IMR-90 (cell line): ENCODE results near the gene OPRL1. TPM values are rescaled to one million over a fixed set of nuclear protein-coding genes. Genes with fewer than 3 reads are reported as not detected.

Experiments
- ATAC-seq: fragments of 200-7000 bp; cut with Tn5 transposase; 2 replicates; pipeline ENCODE4 v1.9.1; 2020; ENCODE audit warnings: low read depth, mild to moderate bottlenecking, moderate library complexity
- BruUV-seq: library from RNA; stranded (reverse); fragments of 400-500 nt; replicated peaks from 2 replicates; lab custom pipeline; 2021; lab: Mats Ljungman, UMichigan
- CTCF ChIA-PET: fragments of 300-600 bp; formaldehyde crosslinking; extraction: SDS; loops from one replicate; lab custom pipeline; 2021; ENCODE audit warnings: antibody characterized with exemption; lab: Yijun Ruan, JAX
- POLR2A ChIA-PET: fragments of 300-600 bp; sonication (Branson Sonifier 250); formaldehyde crosslinking; loops from one replicate; lab custom pipeline; 2022; ENCODE audit warnings: antibody characterized with exemption; ENCODE audit not compliant: unreplicated experiment; lab: Charles Lee
- DNase-seq: peaks from one replicate; pipeline ENCODE4 v3.0.0; 2013
- H2AFZ ChIP-seq: replicated peaks from 2 replicates; pipeline ENCODE3; 2013; ENCODE audit warnings: low read length, mild to moderate bottlenecking; ENCODE audit not compliant: poor library complexity
- H2AK5ac ChIP-seq: 2 replicates; pipeline ENCODE4 v1.6.1; 2013; ENCODE audit warnings: low read depth, low read length, inconsistent platforms
- H2AK9ac ChIP-seq: replicated peaks from 2 replicates; pipeline ENCODE3; 2013; ENCODE audit warnings: mild to moderate bottlenecking, low read depth, low read length, moderate library complexity; ENCODE audit not compliant: poor library complexity
- H2BK120ac ChIP-seq: 2 replicates; pipeline ENCODE4 v1.6.1; 2013; ENCODE audit warnings: low read depth, low read length, inconsistent platforms
- H2BK15ac ChIP-seq: 3 replicates; pipeline ENCODE4 v1.6.1; 2013; ENCODE audit warnings: low read depth, low read length, inconsistent platforms
- H2BK20ac ChIP-seq: 2 replicates; pipeline ENCODE4 v1.6.1; 2013; ENCODE audit warnings: low read depth, mild to moderate bottlenecking, inconsistent platforms, low read length, moderate library complexity
- H2BK5ac ChIP-seq: 2 replicates; pipeline ENCODE4 v1.6.1; 2013; ENCODE audit warnings: mild to moderate bottlenecking, low read depth, low read length, inconsistent platforms; ENCODE audit not compliant: poor library complexity, severe bottlenecking
- H3K14ac ChIP-seq: replicated peaks from 2 replicates; pipeline ENCODE4 v1.6.1; 2013; ENCODE audit warnings: low read depth, low read length, inconsistent platforms
- H3K18ac ChIP-seq: 2 replicates; pipeline ENCODE4 v1.6.1; 2013; ENCODE audit warnings: low read depth, low read length, control low read depth
- H3K23ac ChIP-seq: 2 replicates; pipeline ENCODE4 v1.6.1; 2013; ENCODE audit warnings: low read depth, low read length, inconsistent platforms
- H3K27ac ChIP-seq: 2 replicates; pipeline ENCODE4 v1.5.1; 2013; ENCODE audit warnings: mild to moderate bottlenecking, control low read depth, low read length; ENCODE audit not compliant: insufficient read depth
- H3K27me3 ChIP-seq: 2 replicates; pipeline ENCODE4 v1.6.1; 2013; ENCODE audit warnings: low read length; ENCODE audit not compliant: control insufficient read depth, insufficient read depth
- H3K36me3 ChIP-seq: 2 replicates; pipeline ENCODE4 v1.6.1; 2013; ENCODE audit warnings: low read length, mixed read lengths; ENCODE audit not compliant: control insufficient read depth, insufficient read depth
- H3K4ac ChIP-seq: 2 replicates; pipeline ENCODE4 v1.6.1; 2013; ENCODE audit warnings: low read depth, low read length, inconsistent platforms
- H3K4me1 ChIP-seq: 2 replicates; pipeline ENCODE4 v1.6.1; 2013; ENCODE audit warnings: low read length, mixed read lengths; ENCODE audit not compliant: control insufficient read depth, insufficient read depth
- H3K4me2 ChIP-seq: 2 replicates; pipeline ENCODE4 v1.6.1; 2013; ENCODE audit warnings: low read depth, mild to moderate bottlenecking, control low read depth, low read length, moderate library complexity
- H3K4me3 ChIP-seq: 2 replicates; pipeline ENCODE4 v1.5.1; 2013; ENCODE audit warnings: low read depth, mild to moderate bottlenecking, control low read depth, low read length, moderate library complexity; ENCODE audit not compliant: insufficient read depth
- H3K56ac ChIP-seq: 2 replicates; pipeline ENCODE4 v1.6.1; 2013; ENCODE audit warnings: low read length, inconsistent platforms; ENCODE audit not compliant: insufficient read depth; ENCODE audit errors: extremely low read depth
- H3K79me1 ChIP-seq, 2 experiments: 2 replicates each; pipeline ENCODE4 v1.6.1; 2013; ENCODE audit warnings: low read length in 2 of 2, inconsistent platforms in 1 of 2, low read depth in 1 of 2
- H3K9ac ChIP-seq: 2 replicates; pipeline ENCODE4 v1.6.1; 2013; ENCODE audit warnings: low read depth, low read length, control low read depth
- H3K9me1 ChIP-seq: 2 replicates; pipeline ENCODE4 v1.6.1; 2013; ENCODE audit warnings: low read length, inconsistent platforms; ENCODE audit not compliant: insufficient read depth
- H3K9me3 ChIP-seq: 2 replicates; pipeline ENCODE4 v1.6.1; 2013; ENCODE audit warnings: low read length; ENCODE audit not compliant: control insufficient read depth, insufficient read depth
- H4K20me1 ChIP-seq: 2 replicates; pipeline ENCODE4 v1.6.1; 2013; ENCODE audit warnings: low read length, inconsistent platforms; ENCODE audit not compliant: insufficient read depth
- H4K5ac ChIP-seq: 2 replicates; pipeline ENCODE4 v1.6.1; 2013; ENCODE audit warnings: mild to moderate bottlenecking, low read depth, low read length, control low read depth
- H4K8ac ChIP-seq, 2 experiments: 2 replicates each; pipeline ENCODE4 v1.6.1; 2013; ENCODE audit warnings: low read depth in 2 of 2, low read length in 2 of 2, control low read depth in 1 of 2, inconsistent platforms in 1 of 2
- H4K91ac ChIP-seq: 2 replicates; pipeline ENCODE4 v1.6.1; 2013; ENCODE audit warnings: low read depth, low read length, inconsistent platforms; ENCODE audit not compliant: insufficient read depth
- BHLHE40 ChIP-seq: fragments of 150-350 bp; IDR thresholded peaks from 2 replicates; pipeline ENCODE4 v1.6.1; 2016; ENCODE audit warnings: mild to moderate bottlenecking, low read depth, low read length
- CEBPB ChIP-seq: IDR thresholded peaks from 2 replicates; pipeline ENCODE4 v1.6.1; 2012; ENCODE audit warnings: low read depth, low read length, improper control_type of control experiment
- CHD1 ChIP-seq: IDR thresholded peaks from 2 replicates; pipeline ENCODE4 v1.6.1; 2012; ENCODE audit warnings: low read depth, low read length, improper control_type of control experiment
- FOS ChIP-seq: fragments of 150-350 bp; IDR thresholded peaks from 2 replicates; pipeline ENCODE4 v1.6.1; 2016; ENCODE audit warnings: low read depth, low read length
- MAFK ChIP-seq: IDR thresholded peaks from 2 replicates; pipeline ENCODE4 v1.6.1; 2012; ENCODE audit warnings: low read depth, low read length, improper control_type of control experiment
- MAZ ChIP-seq: IDR thresholded peaks from 2 replicates; pipeline ENCODE4 v1.6.1; 2012; ENCODE audit warnings: low read depth, mild to moderate bottlenecking, low read length, improper control_type of control experiment, moderate library complexity, borderline replicate concordance
- MXI1 ChIP-seq: IDR thresholded peaks from 2 replicates; pipeline ENCODE4 v1.6.1; 2012; ENCODE audit warnings: low read depth, mild to moderate bottlenecking, low read length, moderate library complexity, borderline replicate concordance
- NFE2L2 ChIP-seq: fragments of 150-350 bp; IDR thresholded peaks from 2 replicates; pipeline ENCODE4 v1.6.1; 2016; ENCODE audit warnings: low read depth, mild to moderate bottlenecking, low read length
- POLR2A ChIP-seq: IDR thresholded peaks from 2 replicates; pipeline ENCODE4 v1.6.1; 2012; ENCODE audit warnings: mild to moderate bottlenecking, low read depth, low read length
- RAD21 ChIP-seq: IDR thresholded peaks from 2 replicates; pipeline ENCODE4 v1.6.1; 2012; ENCODE audit warnings: low read length, improper control_type of control experiment
- RCOR1 ChIP-seq: IDR thresholded peaks from 2 replicates; pipeline ENCODE4 v1.6.1; 2012; ENCODE audit warnings: mild to moderate bottlenecking, low read length, improper control_type of control experiment; ENCODE audit not compliant: insufficient replicate concordance
- RFX5 ChIP-seq: IDR thresholded peaks from 2 replicates; pipeline ENCODE4 v1.8.0; 2012; ENCODE audit warnings: low read depth, mild to moderate bottlenecking, low read length, moderate library complexity
- SMC3 ChIP-seq: fragments of 150-350 bp; IDR thresholded peaks from 2 replicates; pipeline ENCODE4 v1.6.1; 2016; ENCODE audit warnings: low read depth, mild to moderate bottlenecking, antibody characterized with exemption, low read length, moderate library complexity
- WGBS, 2 experiments: methylation state at CpG; one replicate each; pipeline versions ENCODE4 v1.1.5 to v1.1.7; 2013; ENCODE audit warnings: missing lambda C conversion rate in 2 of 2; ENCODE audit not compliant: insufficient read length in 1 of 2; ENCODE audit errors: extremely low coverage in 2 of 2; 5-methylcytosine and 5-hydroxymethylcytosine counted together
- dilution Hi-C: fragments of 300-500 bp; cut with HindIII; formaldehyde crosslinking; loops from one replicate; pipeline ENCODE4 v1.14.3; 2018; ENCODE audit warnings: low sequenced_read_pairs; ENCODE audit not compliant: unreplicated experiment
- in situ Hi-C: fragments of 300-500 bp; cut with MboI; formaldehyde crosslinking; loops from 3 replicates; pipeline ENCODE4 v1.14.3; 2019; ENCODE audit warnings: low sequenced_read_pairs, inconsistent platforms, mixed read lengths
- intact Hi-C: fragments of 100-400 bp; cut with micrococcal nuclease; formaldehyde crosslinking; loops from 2 replicates; pipeline ENCODE4 v1.10.0; 2022
- polyA plus RNA-seq, 3 experiments: library from polyadenylated mRNA; depleted of rRNA; stranded (reverse); fragments of >200 nt; gene quantifications; 2 replicates each; pipeline ENCODE4 v1.2.3, GENCODE V29; 2012; ENCODE audit warnings: low replicate concordance in 1 of 3
- total RNA-seq: library from RNA; depleted of rRNA; stranded (reverse); fragments of >200 nt; gene quantifications from 2 replicates; pipeline ENCODE4 v1.2.3, GENCODE V29; 2012
- TF ChIP-seq, protein P1 (sequence below): fragments of 150-350 bp; IDR thresholded peaks from 2 replicates; pipeline ENCODE4 v1.6.1; 2017; ENCODE audit warnings: mild to moderate bottlenecking, antibody characterized with exemption, low read length, low read depth

OPRL1 gene
- total and polyA plus RNA-seq, 2 of the 4 experiments (the other 2 are of a cell fraction): 0.36 to 1.2 TPM

DNA sequence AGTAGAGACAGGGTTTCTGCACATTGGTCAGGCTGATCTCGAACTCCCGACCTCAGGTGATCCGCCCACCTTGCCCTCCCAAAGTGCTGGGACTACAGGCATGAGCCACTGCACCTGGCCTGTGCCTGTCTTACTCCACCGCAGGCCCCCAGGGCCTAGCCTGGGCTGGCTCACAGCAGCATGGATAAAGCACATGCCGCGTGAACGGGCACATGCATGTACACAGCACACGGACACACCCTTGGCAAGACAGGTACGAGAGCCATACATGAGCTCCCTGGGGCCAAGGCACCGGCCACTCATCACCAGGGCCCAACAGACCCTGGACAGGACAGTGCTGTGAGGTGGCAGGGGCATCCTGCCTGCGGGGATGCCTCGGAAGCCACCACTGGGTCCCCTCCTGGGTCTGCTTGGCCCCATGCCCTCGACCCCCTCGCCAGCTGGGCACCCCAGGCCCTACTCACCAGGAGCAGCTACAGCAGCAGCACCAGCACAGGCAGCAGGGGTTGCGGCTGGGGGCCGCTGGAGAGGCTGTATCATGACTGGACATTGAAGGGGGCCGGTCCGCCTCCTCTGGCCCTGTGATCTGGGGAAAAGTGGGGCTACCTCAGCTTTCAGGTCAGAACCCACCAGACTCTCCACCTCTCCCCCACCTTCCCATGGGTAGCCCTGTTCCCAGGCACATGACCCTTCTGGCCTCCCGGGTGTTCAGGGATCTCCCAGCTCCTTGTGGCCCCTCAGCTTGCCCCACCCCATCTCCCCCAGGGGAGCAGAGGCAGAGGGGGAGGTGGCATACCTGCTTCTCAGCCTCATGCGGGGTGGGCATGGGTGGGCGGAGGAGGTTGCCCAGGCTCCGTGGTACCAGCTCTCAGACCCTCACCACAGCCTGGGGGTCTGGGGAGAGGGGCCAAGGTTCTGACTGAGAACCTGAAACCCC, 3.6 kb upstream of the OPRL1 start (continued):
- no peak for TF ChIP-seq MXI1
- no peak for TF ChIP-seq BHLHE40

DNA sequence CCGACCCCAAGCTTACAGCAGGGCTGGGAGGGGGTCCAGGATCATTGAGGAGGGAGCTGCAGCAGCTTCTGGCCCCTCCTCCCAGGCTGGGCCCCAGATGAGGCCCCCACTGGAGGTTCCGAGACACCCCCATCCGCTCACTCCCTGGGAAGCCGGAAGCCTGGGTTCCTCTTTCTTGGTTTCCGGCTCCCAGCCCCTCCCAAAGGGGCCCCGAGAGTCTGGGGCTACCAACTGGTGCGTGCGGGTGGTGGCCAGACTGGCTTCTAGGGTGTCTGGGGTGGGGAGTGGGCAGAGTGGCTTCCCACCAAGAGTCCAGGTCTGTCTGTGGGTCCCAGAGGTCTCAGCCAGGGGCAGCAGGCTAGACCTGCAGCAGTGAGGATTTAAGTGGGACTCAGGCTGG, 2.8 kb upstream of the OPRL1 start:
- no peak overlapping the region for H3K23ac ChIP-seq
- H4K5ac ChIP-seq: no peak overlapping the region
- H3K9ac ChIP-seq: no peak overlapping the region
- dilution Hi-C loops: no loop called here
- ChIA-PET CTCF (no interaction called here), POLR2A (no interaction called here)
- in situ Hi-C loops: no loop called here
- no TSS peak for BruUV-seq
- H3K18ac ChIP-seq: no peak overlapping the region
- no peaks in the 10 kb centered on the region for H3K9me1 ChIP-seq
- no peak overlapping the region for H2BK15ac ChIP-seq
- no peak overlapping the region for H3K27ac ChIP-seq
- no peak overlapping the region for H3K4me2 ChIP-seq
- peaks cover 11% of the 10 kb centered on the region for H3K4me1 ChIP-seq
- no peak overlapping the region for H3K56ac ChIP-seq
- peaks cover 4% of the 10 kb centered on the region; the same call in 1 of the 2 replicates for H3K27me3 ChIP-seq
- H2AK9ac ChIP-seq: peak overlapping the region; percentile 16
- no peak overlapping the region for H2BK120ac ChIP-seq
- no peak overlapping the region for H4K91ac ChIP-seq
- intact Hi-C loops: no loop called here
- H3K4me3 ChIP-seq: no peak overlapping the region
- no peak overlapping the region for H2AK5ac ChIP-seq
- H2AFZ ChIP-seq: no peak overlapping the region
- DNase-seq: no peak
- H2BK20ac ChIP-seq: no peak overlapping the region
- H3K79me1 ChIP-seq: peaks cover 6 to 8% of the 10 kb centered on the region in 2 experiments; a peak in 3 of 4 replicates
- no peak overlapping the region for H3K4ac ChIP-seq
- H4K20me1 ChIP-seq: peaks cover 6% of the 10 kb centered on the region
- 100% methylated on average over 3 of the region's 8 CpGs; no CpG with 5 or more reads in 1 of the 2 experiments for WGBS, 2 experiments
- H2BK5ac ChIP-seq: no peak overlapping the region
- peaks cover 21% of the 10 kb centered on the region; the same call in 1 of the 2 replicates for H3K36me3 ChIP-seq
- H3K14ac ChIP-seq: no peak overlapping the region
- H3K9me3 ChIP-seq: no peaks in the 10 kb centered on the region
- no peak overlapping the region for H4K8ac ChIP-seq
- ATAC-seq: no peak
- no peak for TF ChIP-seq FOS
- TF ChIP-seq RAD21: no peak
- TF ChIP-seq MAFK: no peak
- TF ChIP-seq MXI1: no peak
- TF ChIP-seq CEBPB: no peak
- no peak for TF ChIP-seq RCOR1
- TF ChIP-seq MAZ: no peak
- no peak for TF ChIP-seq RFX5
- TF ChIP-seq, protein P1, sequence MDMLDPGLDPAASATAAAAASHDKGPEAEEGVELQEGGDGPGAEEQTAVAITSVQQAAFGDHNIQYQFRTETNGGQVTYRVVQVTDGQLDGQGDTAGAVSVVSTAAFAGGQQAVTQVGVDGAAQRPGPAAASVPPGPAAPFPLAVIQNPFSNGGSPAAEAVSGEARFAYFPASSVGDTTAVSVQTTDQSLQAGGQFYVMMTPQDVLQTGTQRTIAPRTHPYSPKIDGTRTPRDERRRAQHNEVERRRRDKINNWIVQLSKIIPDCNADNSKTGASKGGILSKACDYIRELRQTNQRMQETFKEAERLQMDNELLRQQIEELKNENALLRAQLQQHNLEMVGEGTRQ: no peak
- no peak for TF ChIP-seq NFE2L2
- no peak for TF ChIP-seq POLR2A
- no peak for TF ChIP-seq BHLHE40
- no peak for TF ChIP-seq CHD1
- TF ChIP-seq SMC3: no peak
